Neuronal stem cell (in vitro differentiated cells): Measurements from ENCODE around the gene PLSCR1.
A peak's percentile ranks its signal among the peaks of the same experiment; 100 is the strongest.
"Not testable (repeated sequence)": the region's sequence is repeated elsewhere in the genome, so short reads cannot be mapped to it uniquely, and the experiment has no call there.

Source experiments
- DNase-seq: peaks from one replicate; pipeline ENCODE4 v3.0.0-alpha.2; 2013; ENCODE audit warnings: low spot score
- H2AFZ ChIP-seq: one replicate; pipeline ENCODE4 v1.6.1; 2013; ENCODE audit warnings: mild to moderate bottlenecking, low read length, inconsistent platforms
- H2AK5ac ChIP-seq: 2 replicates; pipeline ENCODE4 v1.6.1; 2013; ENCODE audit warnings: low read depth, mild to moderate bottlenecking, inconsistent platforms, low read length, moderate library complexity, mixed read lengths
- H2BK120ac ChIP-seq: 2 replicates; pipeline ENCODE4 v1.6.1; 2013; ENCODE audit warnings: low read depth, mild to moderate bottlenecking, inconsistent platforms, low read length, moderate library complexity, mixed read lengths
- H2BK12ac ChIP-seq: one replicate; pipeline ENCODE4 v1.6.1; 2013; ENCODE audit warnings: low read length, inconsistent platforms
- H2BK15ac ChIP-seq: 2 replicates; pipeline ENCODE4 v1.6.1; 2013; ENCODE audit warnings: mild to moderate bottlenecking, low read length, inconsistent platforms, mixed read lengths
- H2BK5ac ChIP-seq: one replicate; pipeline ENCODE4 v1.6.1; 2013; ENCODE audit warnings: inconsistent platforms, mild to moderate bottlenecking, low read length, moderate library complexity
- H3K14ac ChIP-seq: one replicate; pipeline ENCODE4 v1.6.1; 2013; ENCODE audit warnings: low read length, inconsistent platforms
- H3K18ac ChIP-seq: 2 replicates; pipeline ENCODE4 v1.6.1; 2013; ENCODE audit warnings: low read length, inconsistent platforms
- H3K23ac ChIP-seq: 2 replicates; pipeline ENCODE4 v1.6.1; 2013; ENCODE audit warnings: low read depth, mild to moderate bottlenecking, mixed read lengths, low read length, inconsistent platforms; ENCODE audit not compliant: poor library complexity
- H3K27ac ChIP-seq: replicated peaks from 3 replicates; pipeline ENCODE4 v1.5.1; 2013; ENCODE audit warnings: low read length, inconsistent platforms
- H3K27me3 ChIP-seq, 3 experiments: 2 replicates each; pipeline ENCODE4 v1.6.1; 2013; ENCODE audit warnings: low read length in 3 of 3, mild to moderate bottlenecking in 2 of 3, inconsistent platforms in 1 of 3, low read depth in 1 of 3, mixed read lengths in 1 of 3, moderate library complexity in 1 of 3; ENCODE audit not compliant: control insufficient read depth in 3 of 3, insufficient read depth in 3 of 3
- H3K36me3 ChIP-seq, 2 donors: replicated peaks in 1 of 2; 2 replicates each; pipeline ENCODE4 v1.6.1; 2013; ENCODE audit warnings: low read length in 2 of 2; ENCODE audit not compliant: control insufficient read depth in 2 of 2, insufficient read depth in 2 of 2
- H3K4ac ChIP-seq: 2 replicates; pipeline ENCODE4 v1.6.1; 2013; ENCODE audit warnings: inconsistent platforms, mild to moderate bottlenecking, low read length, moderate library complexity
- H3K4me1 ChIP-seq, 2 donors: 1 replicate in 1 of 2; 2 replicates in 1 of 2; pipeline ENCODE4 v1.6.1; 2013; ENCODE audit warnings: low read length in 2 of 2, low read depth in 1 of 2; ENCODE audit not compliant: control insufficient read depth in 2 of 2, insufficient read depth in 1 of 2
- H3K4me2 ChIP-seq: one replicate; pipeline ENCODE4 v1.6.1; 2013; ENCODE audit warnings: mild to moderate bottlenecking, low read length, inconsistent platforms; ENCODE audit not compliant: insufficient read depth, poor library complexity, severe bottlenecking
- H3K4me3 ChIP-seq, 2 donors: 2 replicates each; pipeline ENCODE4 v1.5.1; 2013; ENCODE audit warnings: low read length in 2 of 2, mild to moderate bottlenecking in 2 of 2, inconsistent platforms in 1 of 2, moderate library complexity in 1 of 2
- H3K79me1 ChIP-seq: one replicate; pipeline ENCODE4 v1.6.1; 2013; ENCODE audit warnings: low read depth, mild to moderate bottlenecking, inconsistent platforms, low read length, moderate library complexity
- H3K9ac ChIP-seq: one replicate; pipeline ENCODE4 v1.6.1; 2013; ENCODE audit warnings: mild to moderate bottlenecking, low read depth, low read length, inconsistent platforms; ENCODE audit not compliant: poor library complexity
- H3K9me3 ChIP-seq, 2 donors: replicated peaks in 1 of 2; 2 replicates each; pipeline versions ENCODE3 to v1.6.1; 2013; ENCODE audit warnings: low read length in 2 of 2, mild to moderate bottlenecking in 2 of 2, inconsistent platforms in 1 of 2, low read depth in 1 of 2, mixed read lengths in 1 of 2, moderate library complexity in 1 of 2; ENCODE audit not compliant: control insufficient read depth in 2 of 2, insufficient read depth in 1 of 2
- H4K8ac ChIP-seq: one replicate; pipeline ENCODE4 v1.6.1; 2013; ENCODE audit warnings: low read depth, mild to moderate bottlenecking, inconsistent platforms, low read length, moderate library complexity
- H4K91ac ChIP-seq: one replicate; pipeline ENCODE4 v1.6.1; 2013; ENCODE audit warnings: low read length, low read depth, mild to moderate bottlenecking, inconsistent platforms; ENCODE audit not compliant: poor library complexity
- WGBS, 2 donors: extraction: QIAGEN DNeasy Blood & Tissue Kit; methylation state at CpG; one replicate each; pipeline ENCODE4 v1.1.7; 2013; ENCODE audit warnings: missing lambda C conversion rate in 2 of 2, mixed read lengths in 1 of 2; ENCODE audit not compliant: insufficient read length in 2 of 2, insufficient replicate concordance in 1 of 2; ENCODE audit errors: extremely low coverage in 2 of 2; 5-methylcytosine and 5-hydroxymethylcytosine counted together

PLSCR1 gene

DNA sequence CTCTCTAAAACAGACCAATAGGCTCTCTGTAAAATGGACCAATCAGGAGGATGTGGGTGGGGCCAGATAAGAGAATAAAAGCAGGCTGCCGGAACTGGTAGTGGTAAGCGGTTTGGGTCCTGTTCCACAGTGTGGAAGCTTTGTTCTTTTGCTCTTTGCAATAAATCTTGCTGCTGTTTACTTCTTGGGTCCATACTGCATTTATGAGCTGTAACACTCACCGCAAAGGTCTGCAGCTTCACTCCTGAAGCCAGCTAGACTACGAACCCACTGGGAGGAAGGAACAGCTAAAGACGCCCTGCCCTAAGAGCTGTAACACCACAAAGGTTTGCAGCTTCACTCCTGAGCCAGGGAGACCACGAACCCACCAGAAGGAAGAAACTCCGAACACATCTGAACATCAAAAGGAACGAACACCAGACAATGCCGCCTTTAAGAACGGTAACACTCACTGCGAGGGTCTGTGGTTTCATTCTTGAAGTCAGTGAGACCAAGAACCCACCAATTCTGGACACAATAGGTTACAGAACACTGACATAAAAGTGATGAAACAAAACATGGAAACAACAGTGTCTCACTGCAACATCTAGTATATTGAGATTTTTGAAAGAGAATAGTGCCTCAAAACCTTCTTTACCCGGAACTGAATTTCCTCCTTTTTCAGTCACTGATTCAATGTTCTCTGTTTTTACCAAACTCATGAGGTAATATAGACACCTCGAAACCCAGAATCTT, 46.2 kb downstream of the PLSCR1 start:
- Histone ChIP-seq H3K4me3 (no peak overlapping the region), H3K79me1 (no peaks in the 10 kb centered on the region), H2AFZ (peak overlapping the region; percentile 34), H3K4me1 (no peaks in the 10 kb centered on the region), H2BK12ac (no peak overlapping the region), H3K36me3 (no peaks in the 10 kb centered on the region), H3K18ac (no peak overlapping the region), H3K9me3 (no peaks in the 10 kb centered on the region), H3K14ac (no peak overlapping the region), H4K91ac (no peak overlapping the region), H2BK5ac (no peak overlapping the region), H2BK15ac (no peak overlapping the region), H3K4me2 (no peak overlapping the region), H3K27ac (no peak overlapping the region), H4K8ac (no peak overlapping the region), H2AK5ac (no peak overlapping the region), H3K4ac (no peak overlapping the region), H3K27me3 (no peaks in the 10 kb centered on the region), H3K23ac (no peak overlapping the region), H2BK120ac (no peak overlapping the region), H3K9ac (no peak overlapping the region)
- WGBS, 2 donors, result no CpG with 5 or more reads among the region's 13 CpGs
- DNase-seq, result no peak

DNA sequence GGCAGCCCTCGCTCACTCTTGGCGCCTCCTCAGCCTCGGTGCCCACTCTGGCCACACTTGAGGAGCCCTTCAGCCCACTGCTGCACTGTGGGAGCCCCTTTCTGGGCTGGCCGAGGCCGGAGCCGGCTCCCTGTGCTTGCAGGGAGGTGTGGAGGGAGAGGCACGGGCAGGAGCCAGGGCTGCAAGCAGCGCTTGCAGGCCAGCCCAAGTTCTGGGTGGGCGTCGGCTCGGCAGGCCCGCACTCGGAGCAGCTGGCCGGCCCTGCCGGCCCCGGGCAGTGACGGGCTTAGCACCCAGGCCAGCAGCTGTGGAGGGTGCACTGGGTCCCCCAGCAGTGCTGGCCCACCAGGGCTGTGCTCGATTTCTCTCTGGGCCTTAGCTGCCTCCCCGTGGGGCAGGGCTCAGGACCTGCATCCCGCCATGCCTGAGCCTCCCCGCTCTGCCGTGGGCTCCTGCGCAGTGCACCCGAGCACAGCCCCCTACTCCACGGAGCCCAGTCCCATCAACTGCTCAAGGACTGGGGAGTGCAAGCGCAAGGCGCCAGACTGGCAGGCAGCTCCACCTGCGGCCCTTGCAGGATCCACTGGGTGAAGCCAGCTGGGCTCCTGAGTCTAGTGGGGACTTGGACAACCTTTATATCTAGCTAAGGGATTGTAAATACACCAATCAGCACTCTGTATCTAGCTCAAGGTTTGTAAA, 47.1 kb downstream of the PLSCR1 start:
- H3K36me3 ChIP-seq, H2BK120ac ChIP-seq, H2BK5ac ChIP-seq, H3K27me3 ChIP-seq, H2AFZ ChIP-seq, H3K79me1 ChIP-seq, H2BK12ac ChIP-seq, H3K4me1 ChIP-seq, H3K4ac ChIP-seq, H3K9me3 ChIP-seq, H3K9ac ChIP-seq, H2AK5ac ChIP-seq, H2BK15ac ChIP-seq, H3K27ac ChIP-seq, H3K4me3 ChIP-seq, H4K91ac ChIP-seq, H3K4me2 ChIP-seq, DNase-seq, H3K23ac ChIP-seq, H3K18ac ChIP-seq: not testable (repeated sequence)
- peak overlapping the region; percentile 71 for H3K14ac ChIP-seq
- peak overlapping the region; percentile 65 for H4K8ac ChIP-seq
- no CpG with 5 or more reads among the region's 28 CpGs for WGBS, 2 donors

DNA sequence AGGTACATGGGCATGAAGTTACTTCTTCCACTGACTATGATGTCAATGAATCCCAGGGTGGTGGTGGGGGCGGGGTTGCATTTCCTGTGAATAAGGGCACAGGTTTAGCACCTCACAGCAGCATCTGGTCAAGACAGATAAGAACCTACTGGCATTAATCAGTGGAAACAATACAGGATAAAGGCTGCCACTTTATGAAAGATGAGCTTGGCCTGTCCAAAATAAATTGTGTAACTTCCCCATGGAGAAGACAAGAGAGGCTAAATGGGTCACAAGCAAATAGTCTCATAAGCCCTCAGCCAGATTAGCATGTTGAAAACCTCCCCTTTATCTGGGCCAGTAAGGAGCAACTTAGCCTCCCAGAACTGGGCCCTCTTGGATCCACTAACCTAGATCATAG, 47.7 kb downstream of the PLSCR1 start:
- no peak overlapping the region for H2BK5ac ChIP-seq

GRCh38 chr3:146496251-146496650, 48.2 kb downstream of the PLSCR1 start:
- no peak overlapping the region for H3K4me3 ChIP-seq
- H3K18ac ChIP-seq, result no peak overlapping the region
- WGBS, 2 donors, result no CpG with 5 or more reads among the region's 1 CpG
- no peak overlapping the region for H3K9ac ChIP-seq
- no peak overlapping the region for H2BK15ac ChIP-seq
- no peak overlapping the region for H4K8ac ChIP-seq
- H2BK12ac ChIP-seq, result no peak overlapping the region
- no peaks in the 10 kb centered on the region for H3K4me1 ChIP-seq
- H3K27me3 ChIP-seq, result no peaks in the 10 kb centered on the region
- no peaks in the 10 kb centered on the region for H3K79me1 ChIP-seq
- H4K91ac ChIP-seq, result no peak overlapping the region
- H3K23ac ChIP-seq, result no peak overlapping the region
- no peak overlapping the region for H2BK120ac ChIP-seq
- no peak overlapping the region for H2AFZ ChIP-seq
- no peak overlapping the region for H3K14ac ChIP-seq
- no peak overlapping the region for H2BK5ac ChIP-seq
- H2AK5ac ChIP-seq, result no peak overlapping the region
- H3K4me2 ChIP-seq, result no peak overlapping the region
- no peaks in the 10 kb centered on the region for H3K36me3 ChIP-seq
- no peak overlapping the region for H3K4ac ChIP-seq
- H3K27ac ChIP-seq, result no peak overlapping the region
- H3K9me3 ChIP-seq, result no peaks in the 10 kb centered on the region
- DNase-seq, result no peak

More for the DNA sequence above, 47.7 kb downstream of the PLSCR1 start:
- H3K27ac ChIP-seq, result no peak overlapping the region
- no peak overlapping the region for H3K9ac ChIP-seq
- no CpG with 5 or more reads among the region's 1 CpG for WGBS, 2 donors
- no peaks in the 10 kb centered on the region for H3K36me3 ChIP-seq
- no peaks in the 10 kb centered on the region for H3K27me3 ChIP-seq
- H3K18ac ChIP-seq, result no peak overlapping the region
- no peak overlapping the region for H4K91ac ChIP-seq
- no peak overlapping the region for H2BK15ac ChIP-seq
- no peak overlapping the region for H2BK12ac ChIP-seq
- no peak overlapping the region for H3K4me3 ChIP-seq
- no peak overlapping the region for H3K4ac ChIP-seq
- no peaks in the 10 kb centered on the region for H3K79me1 ChIP-seq
- no peaks in the 10 kb centered on the region for H3K4me1 ChIP-seq
- no peaks in the 10 kb centered on the region for H3K9me3 ChIP-seq
- no peak overlapping the region for H4K8ac ChIP-seq
- H3K14ac ChIP-seq, result no peak overlapping the region
- no peak overlapping the region for H3K23ac ChIP-seq
- no peak overlapping the region for H2AK5ac ChIP-seq
- no peak overlapping the region for H2AFZ ChIP-seq
- no peak overlapping the region for H3K4me2 ChIP-seq
- no peak overlapping the region for H2BK120ac ChIP-seq
- DNase-seq, result no peak
